ENCODE results near the gene TSPY2. TPM values are rescaled to one million over a fixed set of nuclear protein-coding genes. Genes with fewer than 3 reads are reported as not detected.
"Not testable (repeated sequence)": the region's sequence is repeated elsewhere in the genome, so short reads cannot be mapped to it uniquely, and the experiment has no call there.

Gene TSPY2, protein sequence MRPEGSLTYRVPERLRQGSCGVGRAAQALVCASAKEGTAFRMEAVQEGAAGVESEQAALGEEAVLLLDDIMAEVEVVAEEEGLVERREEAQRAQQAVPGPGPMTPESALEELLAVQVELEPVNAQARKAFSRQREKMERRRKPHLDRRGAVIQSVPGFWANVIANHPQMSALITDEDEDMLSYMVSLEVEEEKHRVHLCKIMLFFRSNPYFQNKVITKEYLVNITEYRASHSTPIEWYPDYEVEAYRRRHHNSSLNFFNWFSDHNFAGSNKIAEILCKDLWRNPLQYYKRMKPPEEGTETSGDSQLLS
- total RNA-seq, result not detected in 2 replicates

DNA sequence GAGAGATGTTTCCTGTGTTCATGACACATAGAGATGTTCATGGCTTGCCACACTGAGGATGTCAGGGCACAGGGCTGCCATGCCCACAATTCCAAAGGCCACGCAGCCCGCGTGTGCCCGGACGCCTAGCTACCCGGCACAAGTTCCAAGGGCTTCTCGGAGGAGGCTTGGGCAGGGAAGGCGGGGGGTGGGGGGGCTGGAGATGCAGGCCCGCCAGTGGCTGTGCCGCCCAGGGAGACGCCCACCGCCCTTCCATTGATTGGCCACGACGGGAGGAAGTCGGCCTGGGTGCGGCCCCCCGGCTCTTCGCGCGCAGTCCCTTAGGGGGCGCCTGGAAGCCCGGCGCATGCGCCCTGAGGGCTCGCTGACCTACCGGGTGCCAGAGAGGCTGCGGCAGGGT is at the start of gene TSPY2:
Gene TSPY2 (plus strand): TSS at position 301 of the 400 bp plus-strand sequence. CDS start 46 bp downstream, at position 347.
- DNase-seq (ENCODE audit: low read depth); H3K36me3 ChIP-seq (ENCODE audit: control insufficient read depth, insufficient read depth, low read length); H3K27me3 ChIP-seq (ENCODE audit: control insufficient read depth, insufficient read depth, low read length); H3K4me3 ChIP-seq (ENCODE audit: low read depth, low read length): not testable (repeated sequence)

DNA sequence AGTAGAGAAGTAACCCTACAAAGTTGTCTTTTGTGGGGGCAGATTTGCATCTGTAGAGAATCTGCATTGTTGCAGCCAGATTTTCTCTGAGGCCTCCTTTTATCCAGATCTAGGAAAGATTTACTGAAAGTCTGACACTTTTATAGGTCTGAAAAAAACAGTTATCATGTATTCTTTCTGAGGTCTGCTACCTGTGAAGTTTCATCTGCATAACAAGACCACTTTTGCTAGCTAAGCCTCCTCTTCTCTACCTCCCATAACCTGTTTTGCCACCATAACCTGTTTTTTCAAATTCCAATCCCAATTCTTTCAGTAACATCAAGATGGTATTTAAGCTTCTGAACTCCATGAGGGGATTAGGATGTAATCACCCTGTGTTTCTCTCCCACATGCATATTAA is 36.5 kb upstream of the TSPY2 start:
- DNase-seq (ENCODE audit: low read depth), result not testable (repeated sequence)

DNA sequence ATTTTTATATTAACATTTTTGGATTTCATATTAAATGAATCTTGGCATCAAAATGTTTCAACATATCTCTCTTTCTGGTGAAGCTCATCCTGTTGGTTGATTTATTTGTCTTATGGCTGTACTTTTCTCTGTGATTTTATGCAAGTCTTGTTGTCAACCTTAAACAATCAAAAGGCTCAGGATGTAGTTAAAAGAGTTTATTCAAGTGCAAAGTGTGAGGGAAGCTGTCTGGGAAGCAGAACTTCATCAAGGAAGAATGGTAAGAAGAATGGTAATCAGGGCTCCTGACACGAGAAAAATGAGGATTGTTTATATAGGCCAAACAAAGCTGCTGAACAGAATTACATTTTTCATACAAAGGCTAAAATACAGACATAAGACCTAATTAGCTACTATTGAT is 29.0 kb upstream of the TSPY2 start:
- not testable (repeated sequence) for H3K4me3 ChIP-seq (ENCODE audit: low read depth, low read length); H3K27me3 ChIP-seq (ENCODE audit: control insufficient read depth, insufficient read depth, low read length); H3K36me3 ChIP-seq (ENCODE audit: control insufficient read depth, insufficient read depth, low read length); DNase-seq (ENCODE audit: low read depth)

More for the DNA sequence above, 36.5 kb upstream of the TSPY2 start:
- H3K36me3 ChIP-seq (ENCODE audit: control insufficient read depth, insufficient read depth, low read length); H3K27me3 ChIP-seq (ENCODE audit: control insufficient read depth, insufficient read depth, low read length); H3K4me3 ChIP-seq (ENCODE audit: low read depth, low read length): not testable (repeated sequence)

DNA sequence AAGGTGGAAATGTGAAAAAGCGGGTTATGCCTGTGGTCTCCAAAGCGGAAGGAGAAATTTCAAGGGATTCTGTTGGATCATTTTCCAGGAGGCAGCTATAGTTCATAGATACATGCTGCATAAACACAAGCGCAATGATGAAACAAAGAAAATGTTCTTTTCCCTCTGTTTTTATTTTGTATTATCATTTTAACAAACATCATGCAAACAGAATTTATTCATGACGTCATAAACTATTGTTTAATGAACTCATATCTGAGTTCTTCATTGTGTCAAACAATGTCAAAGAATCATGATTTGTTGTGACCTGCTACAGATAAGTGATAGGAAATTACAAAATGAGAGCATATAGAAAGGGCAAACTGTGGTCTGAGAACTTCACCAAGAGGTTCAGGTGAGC is 23.8 kb downstream of the TSPY2 start:
- not testable (repeated sequence) for H3K4me3 ChIP-seq (ENCODE audit: low read depth, low read length); H3K36me3 ChIP-seq (ENCODE audit: control insufficient read depth, insufficient read depth, low read length); DNase-seq (ENCODE audit: low read depth); H3K27me3 ChIP-seq (ENCODE audit: control insufficient read depth, insufficient read depth, low read length)

Data from kidney epithelial cell (primary cell).